ENCODE measurements around the gene SEC24D. TPM values are rescaled to one million over a fixed set of nuclear protein-coding genes. Genes with fewer than 3 reads are reported as not detected.

SEC24D gene
- total RNA-seq, 1 donor: 134 TPM

DNA sequence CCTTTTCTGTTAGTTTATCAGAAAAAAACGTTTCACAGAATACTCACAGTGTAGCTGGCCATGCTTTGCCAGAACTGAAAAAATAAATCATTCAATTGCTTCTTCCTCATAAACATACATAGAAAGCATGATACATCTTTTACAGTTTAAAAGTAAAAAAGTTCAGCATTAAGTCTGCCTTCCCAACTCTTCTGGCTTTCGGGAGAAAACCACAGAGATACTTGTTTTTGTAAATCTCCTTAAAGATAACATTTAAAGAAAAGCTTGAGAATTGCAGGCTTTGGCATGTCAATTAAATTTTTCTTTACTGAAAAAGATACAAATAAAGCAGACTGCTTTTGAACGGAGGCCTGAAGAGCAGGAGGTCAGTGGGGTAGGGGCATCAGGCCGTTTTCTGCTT lies 66.8 kb downstream of the SEC24D start:
- DNase-seq (ENCODE audit: low read depth): no peak
- no peak overlapping the region for H3K4me3 ChIP-seq (ENCODE audit: low read depth, low read length)
- TF ChIP-seq, protein P1, sequence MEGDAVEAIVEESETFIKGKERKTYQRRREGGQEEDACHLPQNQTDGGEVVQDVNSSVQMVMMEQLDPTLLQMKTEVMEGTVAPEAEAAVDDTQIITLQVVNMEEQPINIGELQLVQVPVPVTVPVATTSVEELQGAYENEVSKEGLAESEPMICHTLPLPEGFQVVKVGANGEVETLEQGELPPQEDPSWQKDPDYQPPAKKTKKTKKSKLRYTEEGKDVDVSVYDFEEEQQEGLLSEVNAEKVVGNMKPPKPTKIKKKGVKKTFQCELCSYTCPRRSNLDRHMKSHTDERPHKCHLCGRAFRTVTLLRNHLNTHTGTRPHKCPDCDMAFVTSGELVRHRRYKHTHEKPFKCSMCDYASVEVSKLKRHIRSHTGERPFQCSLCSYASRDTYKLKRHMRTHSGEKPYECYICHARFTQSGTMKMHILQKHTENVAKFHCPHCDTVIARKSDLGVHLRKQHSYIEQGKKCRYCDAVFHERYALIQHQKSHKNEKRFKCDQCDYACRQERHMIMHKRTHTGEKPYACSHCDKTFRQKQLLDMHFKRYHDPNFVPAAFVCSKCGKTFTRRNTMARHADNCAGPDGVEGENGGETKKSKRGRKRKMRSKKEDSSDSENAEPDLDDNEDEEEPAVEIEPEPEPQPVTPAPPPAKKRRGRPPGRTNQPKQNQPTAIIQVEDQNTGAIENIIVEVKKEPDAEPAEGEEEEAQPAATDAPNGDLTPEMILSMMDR (IDR thresholded peaks at IDR 0.05; ENCODE audit: insufficient read depth, low read depth, low read length): no peak

DNA sequence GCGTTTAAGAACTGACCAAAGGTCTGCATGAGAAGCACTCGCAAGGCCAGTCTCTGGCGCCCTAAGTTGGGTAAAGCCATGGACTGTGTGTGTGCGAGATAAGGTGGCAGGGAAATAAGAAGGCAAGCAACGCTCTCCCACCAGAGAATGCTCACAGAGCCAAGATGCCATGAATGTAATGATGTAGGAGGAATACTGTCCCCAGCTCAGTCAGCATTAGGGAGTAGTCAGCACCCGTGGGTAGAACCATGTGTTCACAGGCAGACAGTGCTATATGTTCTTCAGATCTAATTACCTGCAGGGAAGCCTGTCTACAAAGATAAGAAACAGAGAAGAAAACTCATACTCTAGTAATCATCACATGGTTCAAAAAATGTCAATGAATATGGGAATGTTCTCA lies 68.8 kb downstream of the SEC24D start:
- no peak overlapping the region for H3K4me3 ChIP-seq (ENCODE audit: low read depth, low read length)
- no peak for DNase-seq (ENCODE audit: low read depth)
- TF ChIP-seq, protein P1 (IDR thresholded peaks at IDR 0.05; ENCODE audit: insufficient read depth, low read depth, low read length): no peak

- peak; percentile 96 for DNase-seq (ENCODE audit: low read depth)
- TF ChIP-seq, protein P1 (IDR thresholded peaks at IDR 0.05; ENCODE audit: insufficient read depth, low read depth, low read length): no peak
- H3K4me3 ChIP-seq (ENCODE audit: low read depth, low read length): no peak overlapping the region
These were observed 70.5 kb downstream of the SEC24D start for GRCh38 chr4:118765399-118765798.

DNA sequence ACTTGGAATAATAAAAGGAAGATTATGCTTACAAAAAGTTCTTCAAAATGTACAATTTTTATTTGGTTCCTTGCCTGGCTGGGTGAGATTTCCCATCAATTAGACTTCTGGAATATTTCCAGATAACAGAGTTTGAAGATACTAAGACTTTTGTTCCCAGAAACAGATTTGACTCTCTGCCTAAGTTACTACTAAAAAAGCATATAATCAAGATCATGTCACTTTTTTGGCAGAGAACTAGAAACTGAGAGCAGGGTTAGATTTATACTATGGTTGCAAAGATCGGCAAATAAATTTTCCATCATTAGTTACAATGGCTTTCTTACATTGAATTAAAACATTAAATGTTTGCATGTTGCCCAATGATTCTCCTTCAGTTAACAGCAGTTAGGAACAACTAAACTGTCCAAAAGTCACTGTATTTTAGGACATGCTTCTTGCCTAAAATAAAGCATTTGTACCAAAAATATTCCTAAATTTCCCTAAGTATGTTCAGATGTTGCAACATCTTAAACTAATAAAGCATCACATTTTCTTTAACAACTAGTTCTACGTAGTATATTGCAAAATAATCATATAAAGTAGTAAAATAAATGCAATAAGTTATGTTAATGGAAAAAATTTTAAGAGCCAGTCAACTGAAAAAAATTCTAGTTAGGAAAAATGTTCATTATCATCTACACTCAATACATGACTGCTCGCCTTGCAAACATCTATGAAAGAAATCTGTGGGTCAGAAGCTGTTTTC lies 73.0 kb downstream of the SEC24D start:
- no peak overlapping the region for H3K4me3 ChIP-seq (ENCODE audit: low read depth, low read length)
- TF ChIP-seq, protein P1 (IDR thresholded peaks at IDR 0.05; ENCODE audit: insufficient read depth, low read depth, low read length): no peak
- peak; percentile 52 for DNase-seq (ENCODE audit: low read depth)

DNA sequence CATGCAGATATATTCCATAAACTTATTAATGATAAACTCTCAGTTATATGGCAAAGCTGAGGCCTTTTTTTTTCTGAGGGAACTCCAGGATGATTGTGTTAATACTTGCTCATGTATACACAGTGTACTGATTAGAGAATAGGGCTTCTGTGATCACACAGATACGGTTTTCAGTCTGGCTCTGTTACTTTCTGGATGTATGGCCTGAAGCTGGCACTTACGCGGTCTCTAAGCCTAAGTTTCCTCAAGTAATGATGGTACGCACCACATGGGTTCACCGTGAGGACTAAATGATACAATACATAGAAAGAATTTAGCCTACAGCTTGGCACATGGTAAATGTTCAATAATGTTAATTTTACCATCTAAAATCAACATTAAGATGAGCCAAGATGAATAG lies 73.8 kb downstream of the SEC24D start:
- TF ChIP-seq, protein P1 (IDR thresholded peaks at IDR 0.05; ENCODE audit: insufficient read depth, low read depth, low read length): no peak
- no peak for DNase-seq (ENCODE audit: low read depth)
- H3K4me3 ChIP-seq (ENCODE audit: low read depth, low read length): no peak overlapping the region

- DNase-seq (ENCODE audit: low read depth): no peak
- no peak overlapping the region for H3K4me3 ChIP-seq (ENCODE audit: low read depth, low read length)
- TF ChIP-seq, protein P1 (IDR thresholded peaks at IDR 0.05; ENCODE audit: insufficient read depth, low read depth, low read length): no peak
These were observed 74.4 kb downstream of the SEC24D start for GRCh38 chr4:118761397-118762016.

Measured in fibroblast of villous mesenchyme (primary cell).